ENCODE data around the gene SLAMF6.

DNA sequence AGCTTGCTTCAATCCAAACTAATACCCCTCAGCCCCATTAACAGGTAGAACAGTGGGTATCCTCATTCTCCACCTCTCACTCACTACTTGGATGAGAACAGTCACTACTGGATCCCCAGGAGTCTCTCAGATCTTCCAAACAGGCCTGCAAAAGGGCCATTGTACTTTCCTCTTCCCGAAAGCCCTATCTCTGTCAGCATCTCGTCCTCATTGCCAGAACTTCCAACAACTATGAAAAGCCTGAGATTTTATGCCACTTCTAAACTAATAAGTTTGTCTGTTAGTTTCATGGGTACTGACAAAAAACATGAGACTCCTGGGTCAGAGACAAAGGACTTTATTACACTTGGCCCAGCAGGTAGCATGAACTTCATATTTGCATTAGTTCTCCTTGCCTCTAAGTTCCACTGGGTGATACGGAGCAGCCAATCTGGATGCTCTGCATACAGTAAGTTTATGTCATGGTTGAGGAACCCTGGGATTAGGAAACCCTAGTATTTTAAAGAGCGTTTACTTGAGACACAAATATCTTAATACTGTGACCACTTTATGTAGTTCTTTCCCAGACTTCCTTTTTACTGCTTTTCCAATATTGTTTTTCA is 84.6 kb downstream of the SLAMF6 start:
- TF ChIP-seq RAD21 (IDR thresholded peaks at IDR 0.05) (no peak), CTCF (IDR thresholded peaks at IDR 0.05; ENCODE audit: low read depth, low read length, missing input control) (no peak), TAF1 (conservative IDR thresholded peaks at IDR 0.05) (no peak), ZBTB33 (IDR thresholded peaks at IDR 0.05) (no peak), SP1 (IDR thresholded peaks at IDR 0.05) (no peak), EGR1 (IDR thresholded peaks at IDR 0.05; ENCODE audit: low read depth in 2 of 2) (no peak), JUND (IDR thresholded peaks at IDR 0.05) (no peak), RXRA (IDR thresholded peaks at IDR 0.05) (no peak), REST (IDR thresholded peaks at IDR 0.05) (no peak), GABPA (IDR thresholded peaks at IDR 0.05 in 1 of 2, conservative IDR thresholded peaks at IDR 0.05 in 1 of 2) (no peak), HNF4A (conservative IDR thresholded peaks at IDR 0.05) (no peak), NR2F2 (IDR thresholded peaks at IDR 0.05) (no peak)
- TF ChIP-seq, protein P1, sequence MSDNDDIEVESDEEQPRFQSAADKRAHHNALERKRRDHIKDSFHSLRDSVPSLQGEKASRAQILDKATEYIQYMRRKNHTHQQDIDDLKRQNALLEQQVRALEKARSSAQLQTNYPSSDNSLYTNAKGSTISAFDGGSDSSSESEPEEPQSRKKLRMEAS (IDR thresholded peaks at IDR 0.05) = no peak
- TF ChIP-seq, protein P2, sequence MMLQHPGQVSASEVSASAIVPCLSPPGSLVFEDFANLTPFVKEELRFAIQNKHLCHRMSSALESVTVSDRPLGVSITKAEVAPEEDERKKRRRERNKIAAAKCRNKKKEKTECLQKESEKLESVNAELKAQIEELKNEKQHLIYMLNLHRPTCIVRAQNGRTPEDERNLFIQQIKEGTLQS (IDR thresholded peaks at IDR 0.05) = no peak

All from liver (tissue), 3 donors.